NCI-H526 treated with DMSO at 0.1 percent for 48 hours (cell line): Measurements from ENCODE around the gene CHST12.
"Not testable (repeated sequence)": the region's sequence is repeated elsewhere in the genome, so short reads cannot be mapped to it uniquely, and the experiment has no call there.

Source experiments
- DNase-seq: peaks from one replicate; lab custom pipeline; 2025; lab: John Stamatoyannopoulos, UW

Gene CHST12

GRCh38 chr7:2378125-2378524, 25.3 kb upstream of the CHST12 start:
- DNase-seq, result not testable (repeated sequence)

- no peak for DNase-seq
These were observed 24.2 kb upstream of the CHST12 start for GRCh38 chr7:2379161-2379560.

DNA sequence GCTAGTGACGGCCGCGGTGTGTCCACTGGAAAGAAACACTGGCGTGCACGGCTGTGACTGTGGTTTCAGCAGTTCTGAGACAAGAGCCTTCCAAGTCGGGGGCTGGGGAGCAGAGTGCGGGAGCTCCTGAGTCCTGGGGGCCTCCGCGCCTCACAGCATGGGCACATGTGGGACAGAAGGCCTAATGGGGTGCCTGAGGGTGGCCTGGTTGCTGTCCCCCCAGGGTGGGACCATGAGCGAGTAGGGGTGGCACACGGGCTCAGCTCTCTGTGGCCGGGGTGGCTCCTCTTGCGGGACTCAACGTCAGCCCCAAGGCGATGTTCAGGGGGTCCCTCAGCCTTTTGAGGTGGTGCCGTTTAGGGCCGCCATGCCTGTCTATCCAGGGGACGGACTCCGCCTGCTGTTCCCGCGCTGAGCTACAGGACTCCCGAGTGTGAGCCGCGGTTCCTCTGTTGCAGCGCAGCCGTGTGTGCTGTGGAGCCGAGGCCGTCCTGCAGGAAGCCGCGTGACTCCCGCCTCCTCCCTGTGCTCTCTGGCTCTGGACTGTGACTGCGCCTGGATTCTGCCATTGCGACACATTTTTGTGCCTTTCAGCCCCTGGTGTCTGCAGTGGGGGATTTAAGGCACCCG, 23.5 kb upstream of the CHST12 start:
- DNase-seq, result no peak

GRCh38 chr7:2380461-2380860, 22.9 kb upstream of the CHST12 start:
- no peak for DNase-seq

DNA sequence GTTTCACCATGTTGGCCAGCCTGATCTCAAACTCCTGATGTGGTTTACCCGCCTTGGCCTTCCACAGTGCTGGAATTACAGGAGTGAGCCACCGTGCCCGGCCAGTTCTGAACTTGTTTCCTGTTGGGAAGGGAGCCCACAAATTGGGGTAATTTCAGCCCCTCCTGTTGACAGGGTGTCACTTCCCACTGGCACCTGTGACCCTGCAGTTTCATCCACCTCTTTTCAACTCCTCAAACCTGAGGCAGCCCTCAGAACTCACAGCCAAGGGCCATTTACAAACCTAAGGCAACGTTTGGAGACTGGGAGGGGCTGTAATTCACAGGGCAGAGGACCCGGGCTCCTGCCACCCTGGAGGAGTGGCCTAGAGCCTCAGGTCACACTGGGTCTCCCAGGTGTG, 22.2 kb upstream of the CHST12 start:
- no peak for DNase-seq

- DNase-seq, result no peak
These were observed 21.4 kb upstream of the CHST12 start for GRCh38 chr7:2381881-2382509.

GRCh38 chr7:2383543-2384274, 19.7 kb upstream of the CHST12 start:
- no peak for DNase-seq

DNA sequence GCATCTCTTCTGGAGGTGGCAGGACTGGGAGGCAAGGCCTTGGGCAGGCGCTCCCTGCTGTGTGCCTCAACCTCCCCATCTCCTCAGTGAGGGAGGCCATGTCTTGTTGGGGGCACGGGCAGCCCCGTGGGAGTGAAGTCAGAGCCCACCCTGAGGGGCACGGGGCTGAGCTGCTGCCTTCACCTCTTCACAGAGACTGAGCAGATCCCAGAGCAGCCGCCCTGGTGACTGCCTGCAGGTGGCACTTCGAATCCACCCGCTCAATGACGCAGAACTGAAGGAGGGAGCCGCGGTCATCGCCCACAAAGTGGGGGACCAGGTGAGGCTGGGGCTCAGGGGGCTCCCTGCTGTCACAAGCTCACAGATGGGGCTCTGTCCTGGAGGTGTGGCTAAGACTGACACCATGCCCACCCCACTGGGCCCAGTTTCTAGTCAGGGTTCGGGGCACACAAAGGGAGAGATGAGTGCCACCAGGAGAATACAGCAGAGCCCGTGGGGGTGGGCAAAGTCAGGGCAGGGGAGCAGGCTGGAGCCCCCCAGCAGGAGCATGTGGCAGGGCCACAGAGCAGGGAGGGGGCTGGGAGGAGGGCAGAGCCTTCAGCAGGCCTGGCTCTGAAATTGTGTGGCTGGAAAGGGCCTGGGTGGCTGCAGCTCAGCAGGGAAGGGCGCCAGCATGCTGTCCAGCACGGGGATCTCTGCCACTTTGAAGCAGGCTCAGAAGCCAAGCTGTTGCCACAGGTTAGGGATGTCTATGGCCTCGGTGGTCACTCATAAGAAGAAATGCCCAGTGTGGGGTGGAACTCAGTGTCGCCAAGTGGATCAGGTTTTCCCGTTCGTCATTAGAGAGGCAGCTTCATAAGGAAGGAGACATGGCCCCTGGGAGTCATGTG, 18.8 kb upstream of the CHST12 start:
- DNase-seq, result no peak

DNA sequence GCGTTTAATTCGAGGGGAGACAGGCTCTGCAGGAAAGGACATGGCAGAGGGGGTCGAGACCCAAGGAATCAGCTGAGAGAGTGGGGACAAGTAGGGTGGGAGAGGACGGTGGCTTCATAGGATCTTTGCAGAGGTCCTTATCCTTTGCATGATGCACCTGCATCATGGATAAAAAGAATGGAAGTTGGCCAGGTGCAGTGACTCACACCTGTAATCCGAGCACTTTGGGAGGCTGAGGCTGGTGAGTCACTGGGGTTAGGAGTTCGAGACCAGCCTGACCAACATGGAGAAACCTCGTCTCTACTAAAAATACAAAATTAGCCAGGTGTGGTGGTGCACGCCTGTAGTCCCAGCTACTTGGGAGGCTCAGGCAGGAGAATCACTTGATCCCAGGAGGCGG, 17.3 kb upstream of the CHST12 start:
- DNase-seq, result not testable (repeated sequence)

DNA sequence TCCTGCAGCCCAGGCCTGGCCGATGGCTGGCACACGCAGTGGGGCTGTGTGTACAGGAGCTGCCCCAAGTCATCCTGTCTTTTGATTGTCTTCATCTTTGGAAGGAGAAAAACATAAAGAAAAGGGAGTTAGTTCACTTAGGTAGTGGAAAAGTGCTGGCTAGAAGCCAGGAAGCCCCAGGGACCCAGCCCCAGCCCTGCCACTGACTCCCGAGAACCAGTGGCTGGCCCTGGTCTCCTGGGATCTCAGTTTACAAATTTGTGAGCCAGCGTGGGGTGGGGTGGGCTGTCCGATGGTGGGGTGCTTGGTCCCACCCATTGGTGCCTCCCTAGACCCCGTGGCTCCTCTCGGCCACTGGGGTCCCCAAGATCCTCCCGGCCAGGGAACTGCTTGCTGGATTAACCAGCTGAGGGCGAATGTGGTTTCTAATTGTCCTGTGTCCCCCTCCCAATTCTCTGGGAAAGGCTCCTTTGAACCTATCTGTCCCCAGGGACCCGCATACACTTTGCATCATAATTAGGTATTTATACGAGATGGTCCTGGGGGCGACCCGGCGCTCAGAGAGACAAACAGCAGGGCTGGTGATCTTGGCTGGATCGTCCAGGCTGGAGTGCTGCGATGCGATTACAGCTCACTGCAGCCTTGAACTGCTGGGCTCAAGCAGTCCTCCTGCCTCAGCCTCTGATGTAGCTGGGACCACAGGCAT, 16.3 kb upstream of the CHST12 start:
- DNase-seq, result peak; percentile 77

DNA sequence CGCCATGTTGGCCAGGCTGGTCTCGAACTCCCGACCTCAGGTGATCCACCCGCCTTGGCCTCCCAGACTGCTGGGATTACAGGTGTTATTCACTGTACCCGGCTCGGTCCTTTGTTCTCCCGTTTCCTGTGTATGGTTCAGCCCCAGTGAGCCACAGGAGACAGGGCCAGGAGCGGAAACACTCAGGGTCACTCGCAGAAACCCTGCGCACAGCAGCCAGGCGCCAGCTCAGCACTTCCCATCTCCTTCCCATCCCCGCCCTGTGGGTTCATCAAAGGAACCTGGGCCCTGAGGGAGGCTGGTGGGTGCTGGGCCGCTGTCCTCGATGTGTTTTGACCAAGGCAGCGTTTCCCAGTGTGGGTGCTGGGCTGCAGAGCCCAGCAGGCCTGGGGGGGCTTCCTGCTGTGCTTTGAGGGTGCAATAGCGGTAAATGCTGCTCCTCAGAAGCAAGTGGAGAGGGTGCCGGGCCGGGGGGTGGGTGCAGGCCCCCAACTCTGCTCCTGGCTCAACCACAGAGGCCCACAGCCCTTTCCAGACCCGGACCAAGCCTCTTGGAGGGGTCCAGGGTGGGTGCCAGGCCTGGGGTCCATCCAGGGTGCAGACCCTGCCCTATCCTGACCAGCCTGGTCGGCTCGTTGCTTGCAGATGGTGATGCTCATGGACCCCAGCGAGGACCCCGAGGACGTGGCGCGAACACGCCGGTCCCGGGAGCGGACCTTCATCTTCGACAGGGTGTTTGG, 15.3 kb upstream of the CHST12 start:
- DNase-seq, result no peak

- DNase-seq, result no peak
These were observed 14.8 kb upstream of the CHST12 start for GRCh38 chr7:2388637-2388954.

GRCh38 chr7:2390020-2390816, 13.2 kb upstream of the CHST12 start:
- not testable (repeated sequence) for DNase-seq

DNA sequence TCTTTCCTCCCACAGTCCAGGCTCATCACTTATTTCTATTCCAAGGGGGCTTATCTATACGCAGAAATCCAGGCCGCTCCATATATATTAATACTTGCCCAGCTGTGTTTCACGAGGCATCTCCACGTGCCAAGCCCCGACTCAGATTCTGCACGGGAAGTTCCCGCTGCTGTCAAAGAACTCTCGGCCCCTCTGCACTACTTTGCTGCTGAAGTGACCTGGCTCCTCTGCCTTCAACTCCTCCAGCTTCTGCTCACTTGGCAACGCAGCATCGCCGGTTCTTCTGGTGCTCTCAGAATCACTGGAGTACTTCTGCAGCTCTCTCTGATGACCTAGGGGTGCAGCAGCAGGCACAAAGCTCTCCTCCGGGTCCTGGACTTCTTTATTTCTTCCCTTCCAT, 9.7 kb upstream of the CHST12 start:
- no peak for DNase-seq

DNA sequence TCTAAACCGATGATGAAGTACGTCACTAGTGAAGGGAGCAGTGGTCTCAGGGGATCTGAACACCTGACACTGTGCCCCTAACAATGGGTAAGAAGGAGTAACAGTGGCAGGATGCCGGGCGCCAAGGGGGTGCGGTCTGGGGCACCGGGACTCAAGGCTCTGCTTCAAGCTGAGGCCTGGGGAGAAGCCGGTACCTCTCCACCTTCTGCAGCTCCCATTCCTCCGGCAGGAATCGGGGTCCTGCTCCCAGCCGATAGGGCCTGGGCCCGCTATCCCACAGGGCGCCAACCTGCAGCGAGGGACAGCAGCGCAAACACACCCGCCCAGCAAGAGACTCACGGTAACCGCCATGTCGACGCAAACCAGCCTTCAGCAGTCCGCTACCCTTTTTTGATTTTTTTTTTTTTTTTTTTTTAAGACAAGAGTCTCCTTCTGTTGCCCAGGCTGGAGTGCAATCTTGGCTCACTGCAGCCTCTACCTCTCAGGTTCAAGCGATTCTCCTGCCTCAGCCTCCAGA, 8.8 kb upstream of the CHST12 start:
- DNase-seq, result no peak

DNA sequence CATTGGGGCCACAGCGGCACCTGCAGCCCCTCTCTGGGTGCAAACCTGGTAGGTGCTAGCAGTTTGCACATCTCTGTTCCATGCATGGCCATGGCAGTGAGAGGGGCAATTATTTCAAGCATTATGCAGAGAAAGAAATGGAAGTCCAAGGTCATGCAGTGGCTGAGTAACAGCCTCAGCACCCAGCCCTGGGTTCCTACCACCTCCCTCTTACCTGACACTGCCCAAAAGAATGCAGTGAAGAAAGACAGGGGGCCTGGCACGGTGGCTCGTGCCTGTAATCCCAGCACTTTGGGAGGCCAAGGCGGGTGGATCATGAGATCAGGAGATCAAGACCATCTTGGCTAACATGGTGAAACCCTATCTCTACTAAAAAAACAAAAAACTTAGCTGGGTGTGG, 4.9 kb upstream of the CHST12 start:
- no peak for DNase-seq

DNA sequence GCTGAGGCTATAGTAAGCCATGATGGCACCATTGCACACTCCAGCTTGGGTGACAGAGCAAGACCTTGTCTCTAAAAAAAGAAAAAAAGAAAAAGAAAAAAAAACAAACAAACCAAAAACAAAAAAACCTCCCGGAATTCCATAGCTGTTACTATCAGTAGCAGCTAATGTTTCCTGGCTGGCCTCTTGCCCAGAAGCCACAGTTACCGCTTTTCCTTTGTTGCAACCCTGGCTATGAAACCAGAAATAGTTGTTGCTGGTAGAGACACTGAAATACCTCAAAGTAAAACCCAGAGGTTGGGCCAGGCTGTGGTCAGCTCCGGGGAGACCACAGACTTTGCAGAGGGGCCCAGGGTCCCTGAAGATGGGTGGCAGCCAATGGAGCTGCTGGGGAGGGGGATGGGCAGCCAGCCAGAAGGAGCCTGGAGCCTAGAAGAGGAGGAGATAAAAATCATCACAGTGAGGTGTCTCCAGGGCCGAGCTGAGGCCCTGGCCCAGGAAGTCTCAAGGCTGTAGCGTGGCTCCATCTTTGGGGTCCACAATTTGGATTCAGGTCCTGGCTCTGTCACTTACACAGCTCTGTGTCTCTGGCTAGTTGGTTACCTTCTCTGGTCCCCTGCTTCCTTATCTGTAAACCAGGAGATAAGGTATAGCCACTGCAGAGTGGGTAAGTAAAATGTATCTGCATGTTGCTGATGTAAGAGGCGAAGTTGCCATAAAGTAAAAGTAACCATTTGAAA, 3.4 kb upstream of the CHST12 start:
- DNase-seq, result no peak

DNA sequence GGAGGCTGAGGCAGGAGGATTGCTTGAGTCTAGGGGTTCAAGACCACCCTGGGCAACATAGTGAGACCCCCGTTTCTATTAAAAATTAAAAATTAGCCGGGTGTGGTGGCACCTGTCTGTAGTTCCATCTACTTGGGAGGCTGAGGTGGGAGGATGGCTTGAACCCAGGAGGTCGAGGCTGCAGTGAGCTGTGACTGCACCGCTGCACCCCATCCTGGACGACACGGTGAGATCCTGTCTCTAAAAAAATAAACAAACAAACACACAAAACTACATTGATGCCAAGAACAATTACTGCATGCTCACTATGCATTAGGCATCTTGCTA, 761 bp upstream of the CHST12 start:
- DNase-seq, result no peak
